Measurements from ENCODE around the gene PRKCH. TPM values are rescaled to one million over a fixed set of nuclear protein-coding genes. Genes with fewer than 3 reads are reported as not detected.

The PRKCH gene
- total RNA-seq, 2 experiments from 2014 or later = 304 to 312 TPM

- DNase-seq = no peak
- Mint-ChIP-seq H3K27me3 (no peaks in the 10 kb centered on the region), H3K27ac (peak overlapping the region; percentile 45), H3K9me3 (ENCODE audit: low read depth) (no peaks in the 10 kb centered on the region), H3K4me1 (peaks cover 52% of the 10 kb centered on the region), H3K4me3 (peak overlapping the region; percentile 11), H3K36me3 (peaks cover 43% of the 10 kb centered on the region)
- CTCF ChIA-PET = interaction anchor here (1.0 to 1.9 kb wide), 8 partner anchors 13 to 68 kb away, joined by 3 to 6 read pairs (median 4); no protein-coding TSS in a partner anchor
- ATAC-seq = peak; percentile 30
These were observed 39.6 kb downstream of the PRKCH start for GRCh38 chr14:61360796-61361525.

- no peaks in the 10 kb centered on the region for H3K27me3 Mint-ChIP-seq
- no peaks in the 10 kb centered on the region for H3K9me3 Mint-ChIP-seq (ENCODE audit: low read depth)
- H3K27ac Mint-ChIP-seq = no peak overlapping the region
- peaks cover 35% of the 10 kb centered on the region for H3K36me3 Mint-ChIP-seq
- H3K4me3 Mint-ChIP-seq = no peak overlapping the region
- ATAC-seq (no peak), DNase-seq (no peak)
- CTCF ChIA-PET = interaction anchor here (1.2 to 1.8 kb wide), 2 partner anchors 11 to 14 kb away, joined by 3 read pairs; no protein-coding TSS in a partner anchor
- H3K4me1 Mint-ChIP-seq = peaks cover 39% of the 10 kb centered on the region
These were observed 40.8 kb downstream of the PRKCH start for GRCh38 chr14:61362072-61362750.

- Mint-ChIP-seq H3K27me3 (no peaks in the 10 kb centered on the region), H3K4me1 (peaks cover 35% of the 10 kb centered on the region), H3K36me3 (peaks cover 20% of the 10 kb centered on the region), H3K9me3 (ENCODE audit: low read depth) (no peaks in the 10 kb centered on the region), H3K27ac (no peak overlapping the region), H3K4me3 (no peak overlapping the region)
- peak; percentile 40 for DNase-seq
- ATAC-seq = no peak
- CTCF ChIA-PET = interaction anchor here (1.8 kb wide), 1 partner anchor 13 kb away, joined by 3 read pairs; no protein-coding TSS in a partner anchor
These were observed 42.9 kb downstream of the PRKCH start for GRCh38 chr14:61364243-61364642.

GRCh38 chr14:61365667-61366212 lies 44.4 kb downstream of the PRKCH start:
- ATAC-seq (no peak), DNase-seq (no peak)
- Mint-ChIP-seq H3K4me3 (no peak overlapping the region), H3K27ac (no peak overlapping the region), H3K27me3 (no peaks in the 10 kb centered on the region), H3K4me1 (peaks cover 36% of the 10 kb centered on the region), H3K36me3 (peaks cover 20% of the 10 kb centered on the region), H3K9me3 (ENCODE audit: low read depth) (no peaks in the 10 kb centered on the region)
- CTCF ChIA-PET = interaction anchor here (0.6 to 2.0 kb wide), 3 partner anchors 13 to 67 kb away, joined by 3 to 5 read pairs (median 3); no protein-coding TSS in a partner anchor

GRCh38 chr14:61368114-61368710 lies 46.8 kb downstream of the PRKCH start:
- ATAC-seq (no peak), DNase-seq (peak; percentile 43)
- H3K9me3 Mint-ChIP-seq (ENCODE audit: low read depth) = peaks cover 5% of the 10 kb centered on the region

GRCh38 chr14:61368781-61369453 lies 47.5 kb downstream of the PRKCH start:
- Mint-ChIP-seq H3K4me3 (peak overlapping the region; percentile 42), H3K27me3 (no peaks in the 10 kb centered on the region), H3K36me3 (peaks cover 39% of the 10 kb centered on the region), H3K4me1 (peaks cover 57% of the 10 kb centered on the region), H3K9me3 (ENCODE audit: low read depth) (peaks cover 8% of the 10 kb centered on the region), H3K27ac (peak overlapping the region; percentile 77)
- no peak for ATAC-seq
- DNase-seq = peak; percentile 39
- CTCF ChIA-PET = interaction anchor here (0.8 to 2.3 kb wide), 4 partner anchors 8 to 18 kb away, joined by 3 to 9 read pairs (median 4); no protein-coding TSS in a partner anchor

More at GRCh38 chr14:61368114-61368710, 46.8 kb downstream of the PRKCH start:
- peaks cover 53% of the 10 kb centered on the region for H3K4me1 Mint-ChIP-seq
- H3K27ac Mint-ChIP-seq = no peak overlapping the region
- peaks cover 32% of the 10 kb centered on the region for H3K36me3 Mint-ChIP-seq
- CTCF ChIA-PET = interaction anchor here (1.0 to 2.3 kb wide), 5 partner anchors 9 to 18 kb away, joined by 3 to 9 read pairs (median 4); no protein-coding TSS in a partner anchor
- no peaks in the 10 kb centered on the region for H3K27me3 Mint-ChIP-seq
- peak overlapping the region; percentile 29 for H3K4me3 Mint-ChIP-seq

GRCh38 chr14:61369454-61369810 lies 48.1 kb downstream of the PRKCH start:
- H3K4me1 Mint-ChIP-seq = peaks cover 60% of the 10 kb centered on the region
- peaks cover 10% of the 10 kb centered on the region for H3K9me3 Mint-ChIP-seq (ENCODE audit: low read depth)
- DNase-seq = no peak
- H3K4me3 Mint-ChIP-seq = peak overlapping the region; percentile 42
- CTCF ChIA-PET = interaction anchor here (0.8 to 1.1 kb wide), 3 partner anchors 11 to 19 kb away, joined by 3 to 5 read pairs (median 4); no protein-coding TSS in a partner anchor
- H3K27ac Mint-ChIP-seq = peak overlapping the region; percentile 77
- H3K36me3 Mint-ChIP-seq = peaks cover 44% of the 10 kb centered on the region
- no peaks in the 10 kb centered on the region for H3K27me3 Mint-ChIP-seq
- no peak for ATAC-seq

- Mint-ChIP-seq H3K4me1 (peaks cover 86% of the 10 kb centered on the region), H3K27ac (peak overlapping the region; percentile 20), H3K27me3 (no peaks in the 10 kb centered on the region), H3K36me3 (peaks cover 70% of the 10 kb centered on the region), H3K9me3 (ENCODE audit: low read depth) (peaks cover 25% of the 10 kb centered on the region), H3K4me3 (no peak overlapping the region)
- peak; percentile 20 for ATAC-seq
- no peak for DNase-seq
- CTCF ChIA-PET = interaction anchor here (1.5 to 1.6 kb wide), 2 partner anchors 10 to 26 kb away, joined by 6 to 8 read pairs; no protein-coding TSS in a partner anchor
These were observed 51.0 kb downstream of the PRKCH start for GRCh38 chr14:61372379-61372778.

- DNase-seq = no peak
- Mint-ChIP-seq H3K9me3 (ENCODE audit: low read depth) (peaks cover 25% of the 10 kb centered on the region), H3K4me1 (peaks cover 83% of the 10 kb centered on the region), H3K36me3 (peaks cover 74% of the 10 kb centered on the region), H3K27me3 (no peaks in the 10 kb centered on the region), H3K4me3 (no peak overlapping the region), H3K27ac (peak overlapping the region; percentile 20)
- no peak for ATAC-seq
- CTCF ChIA-PET = no interaction called here
These were observed 51.6 kb downstream of the PRKCH start for GRCh38 chr14:61372842-61373555.

GRCh38 chr14:61374284-61374683 lies 52.9 kb downstream of the PRKCH start:
- Mint-ChIP-seq H3K27me3 (no peaks in the 10 kb centered on the region), H3K4me3 (no peak overlapping the region), H3K4me1 (peaks cover 70% of the 10 kb centered on the region), H3K36me3 (peaks cover 79% of the 10 kb centered on the region), H3K9me3 (ENCODE audit: low read depth) (peaks cover 25% of the 10 kb centered on the region), H3K27ac (no peak overlapping the region)
- DNase-seq (no peak), ATAC-seq (no peak)
- CTCF ChIA-PET = interaction anchor here (1.7 kb wide), 1 partner anchor 13 kb away, joined by 4 read pairs; no protein-coding TSS in a partner anchor

GRCh38 chr14:61375218-61375617 lies 53.8 kb downstream of the PRKCH start:
- Mint-ChIP-seq H3K36me3 (peaks cover 77% of the 10 kb centered on the region), H3K27me3 (no peaks in the 10 kb centered on the region), H3K27ac (peak overlapping the region; percentile 61), H3K4me1 (peaks cover 64% of the 10 kb centered on the region), H3K9me3 (ENCODE audit: low read depth) (peaks cover 25% of the 10 kb centered on the region), H3K4me3 (no peak overlapping the region)
- DNase-seq = no peak
- CTCF ChIA-PET = interaction anchor here (1.7 kb wide), 1 partner anchor 14 kb away, joined by 4 read pairs; no protein-coding TSS in a partner anchor
- no peak for ATAC-seq

- DNase-seq (no peak), ATAC-seq (no peak)
- Mint-ChIP-seq H3K9me3 (ENCODE audit: low read depth) (peaks cover 25% of the 10 kb centered on the region), H3K27me3 (no peaks in the 10 kb centered on the region), H3K4me1 (peaks cover 53% of the 10 kb centered on the region), H3K4me3 (no peak overlapping the region), H3K36me3 (peaks cover 72% of the 10 kb centered on the region), H3K27ac (peak overlapping the region; percentile 14)
- CTCF ChIA-PET = interaction anchor here (1.3 to 2.7 kb wide), 4 partner anchors 9 to 29 kb away, joined by 3 to 9 read pairs (median 6); no protein-coding TSS in a partner anchor
These were observed 54.9 kb downstream of the PRKCH start for GRCh38 chr14:61376314-61376713.
